Panc1 (cell line): Measurements from ENCODE around the gene SIX3.

Experiments
- CTCF ChIP-seq: fragments of 450-650 bp; IDR thresholded peaks from 2 replicates; pipeline ENCODE4 v1.5.1; 2017; ENCODE audit warnings: mild to moderate bottlenecking
- POLR2AphosphoS5 ChIP-seq: IDR thresholded peaks from 2 replicates; pipeline ENCODE4 v1.6.1; 2012; ENCODE audit warnings: mild to moderate bottlenecking, low read depth, low read length, moderate library complexity
- REST ChIP-seq, 2 experiments: IDR thresholded peaks; 2 replicates each; pipeline ENCODE4 v1.6.1; 2011 to 2012; ENCODE audit warnings: low read depth in 2 of 2, control low read depth in 1 of 2, low read length in 1 of 2, mild to moderate bottlenecking in 1 of 2, moderate library complexity in 1 of 2; ENCODE audit not compliant: insufficient read depth in 1 of 2
- TCF7L2 ChIP-seq: IDR thresholded peaks from 2 replicates; pipeline ENCODE4 v1.6.1; 2011; ENCODE audit warnings: mild to moderate bottlenecking, low read depth, low read length, inconsistent platforms

- TF ChIP-seq TCF7L2 (no peak), CTCF (no peak), REST (IDR thresholded peaks at IDR 0.05; ENCODE audit: insufficient read depth in 1 of 2, low read depth in 2 of 2, low read length in 1 of 2) (no peak), POLR2AphosphoS5 (no peak)
Observed at GRCh38 chr2:44929159-44929734, 12.3 kb upstream of the SIX3 start.
